ENCODE results near the gene CDH4. TPM values are rescaled to one million over a fixed set of nuclear protein-coding genes. Genes with fewer than 3 reads are reported as not detected.

The CDH4 gene
- total and polyA plus RNA-seq, 2 donors (not counting 3 experiments of a cell fraction or from before 2014, with no cell fraction given): 0.17 to 0.51 TPM

DNA sequence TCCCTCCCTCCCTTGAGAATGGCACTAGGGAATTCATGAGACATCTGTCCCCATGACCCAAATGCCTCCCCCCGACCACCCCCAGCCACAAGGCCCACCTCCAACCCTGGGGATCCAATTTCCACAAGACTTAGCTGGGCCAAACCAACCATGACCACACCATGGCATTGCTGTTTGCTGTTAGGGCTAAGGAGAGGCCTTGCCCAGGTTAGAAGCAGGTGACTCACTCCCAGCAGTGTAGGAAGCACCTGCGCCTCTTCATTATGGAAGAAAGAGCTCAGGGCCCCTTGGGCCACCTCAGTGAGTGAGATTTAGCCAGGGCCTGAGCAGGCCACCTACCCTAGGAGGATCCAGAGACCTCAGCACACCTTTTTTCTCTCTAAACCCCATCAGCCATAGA lies 475.7 kb downstream of the CDH4 start:
- no TSS peak for BruUV-seq (replicated peaks)
- Histone ChIP-seq H3K9me1 (replicated peaks; ENCODE audit: control insufficient read depth, extremely low read depth, insufficient read depth, low read length) (no peaks in the 10 kb centered on the region), H3K4me1 (ENCODE audit: control insufficient read depth, extremely low read depth, insufficient read depth, low read length) (no peaks in the 10 kb centered on the region), H3K27ac (ENCODE audit: insufficient read depth, low read depth, low read length) (no peak overlapping the region), H3K9me3 (replicated peaks; ENCODE audit: control insufficient read depth, insufficient read depth, low read length) (peaks cover 3% of the 10 kb centered on the region), H2AFZ (ENCODE audit: low read depth, low read length) (no peak overlapping the region), H3K79me2 (ENCODE audit: control insufficient read depth, insufficient read depth, low read length) (no peaks in the 10 kb centered on the region), H3K9ac (replicated peaks; ENCODE audit: extremely low read depth, insufficient read depth, low read length) (no peak overlapping the region), H3K4me2 (ENCODE audit: insufficient read depth, low read length) (no peak overlapping the region), H3K4me3 (replicated peaks in 1 of 3; ENCODE audit: insufficient read depth in 1 of 3, low read depth in 1 of 3, low read length in 3 of 3) (no peak overlapping the region), H3K27me3 (ENCODE audit: control insufficient read depth in 2 of 2, insufficient read depth in 2 of 2, low read length in 2 of 2) (no peaks in the 10 kb centered on the region), H3K36me3 (ENCODE audit: control insufficient read depth in 2 of 2, extremely low read depth in 1 of 2, insufficient read depth in 2 of 2, low read length in 2 of 2) (no peaks in the 10 kb centered on the region), H4K20me1 (replicated peaks; ENCODE audit: control insufficient read depth, extremely low read depth, insufficient read depth, low read length) (no peaks in the 10 kb centered on the region)
- TF ChIP-seq FOS (IDR thresholded peaks at IDR 0.05; ENCODE audit: borderline replicate concordance, insufficient read depth, low read length) (no peak), POLR2A (IDR thresholded peaks at IDR 0.05; ENCODE audit: low read depth, low read length) (no peak), POLR2AphosphoS5 (IDR thresholded peaks at IDR 0.05; ENCODE audit: insufficient read depth, low read depth, low read length) (no peak), MYC (IDR thresholded peaks at IDR 0.05; ENCODE audit: low read depth, low read length) (no peak), GATA2 (IDR thresholded peaks at IDR 0.05; ENCODE audit: insufficient read depth, insufficient read length, low read depth, low read length) (no peak), JUN (IDR thresholded peaks at IDR 0.05; ENCODE audit: borderline replicate concordance, insufficient read depth, insufficient read length, low read depth) (no peak), EZH2 (IDR thresholded peaks at IDR 0.05; ENCODE audit: borderline replicate concordance, low read depth, low read length, severe bottlenecking) (no peak), CTCF (IDR thresholded peaks at IDR 0.05; ENCODE audit: extremely low read depth in 1 of 2, insufficient read depth in 1 of 2, low read depth in 1 of 2, low read length in 2 of 2) (no peak)
- TF ChIP-seq, protein P1, sequence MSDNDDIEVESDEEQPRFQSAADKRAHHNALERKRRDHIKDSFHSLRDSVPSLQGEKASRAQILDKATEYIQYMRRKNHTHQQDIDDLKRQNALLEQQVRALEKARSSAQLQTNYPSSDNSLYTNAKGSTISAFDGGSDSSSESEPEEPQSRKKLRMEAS (IDR thresholded peaks at IDR 0.05; ENCODE audit: insufficient read depth, insufficient read length): no peak
- DNase-seq (ENCODE audit: low read depth, low spot score) (no peak), FAIRE-seq (no peak)
- ChIA-PET CTCF (no interaction called here), POLR2A (no interaction called here)
- dilution Hi-C loops (cut with MboI; ENCODE audit: extremely low pct_ligation_motif_present, low sequenced_read_pairs): no loop called here
- intact Hi-C loops (cut with micrococcal nuclease): no loop called here

Measured in endothelial cell of umbilical vein (primary cell).